HG03280 (cell line): Measurements from ENCODE around the gene LDLRAD4.

Source experiments
- ATAC-seq: cut with Tn5 transposase; IDR thresholded peaks from one replicate; pipeline ENCODE4 v1.9.1; 2021; ENCODE audit warnings: mild to moderate bottlenecking, moderate library complexity; ENCODE audit not compliant: unreplicated experiment

Gene LDLRAD4

GRCh38 chr18:13366962-13367892 lies 148.7 kb downstream of the LDLRAD4 start:
- no peak for ATAC-seq

GRCh38 chr18:13368080-13368813 lies 149.7 kb downstream of the LDLRAD4 start:
- no peak for ATAC-seq

GRCh38 chr18:13369353-13369752 lies 150.8 kb downstream of the LDLRAD4 start:
- no peak for ATAC-seq

- ATAC-seq: no peak
Observed at GRCh38 chr18:13369756-13370510, 151.4 kb downstream of the LDLRAD4 start.

GRCh38 chr18:13370995-13371625 lies 152.6 kb downstream of the LDLRAD4 start:
- ATAC-seq: no peak

GRCh38 chr18:13371689-13372418 lies 153.3 kb downstream of the LDLRAD4 start:
- no peak for ATAC-seq

GRCh38 chr18:13372531-13372951 lies 154.0 kb downstream of the LDLRAD4 start:
- no peak for ATAC-seq

GRCh38 chr18:13374096-13374467 lies 155.5 kb downstream of the LDLRAD4 start:
- ATAC-seq: no peak

GRCh38 chr18:13374468-13375301 lies 156.1 kb downstream of the LDLRAD4 start:
- no peak for ATAC-seq

- ATAC-seq: peak; percentile 72
Observed at GRCh38 chr18:13375302-13376255, 157.0 kb downstream of the LDLRAD4 start.

- no peak for ATAC-seq
Observed at GRCh38 chr18:13376298-13376840, 157.8 kb downstream of the LDLRAD4 start.

GRCh38 chr18:13376841-13377351 lies 158.3 kb downstream of the LDLRAD4 start:
- no peak for ATAC-seq

- ATAC-seq: no peak
Observed at GRCh38 chr18:13377496-13377895, 158.9 kb downstream of the LDLRAD4 start.

- no peak for ATAC-seq
Observed at GRCh38 chr18:13378150-13378549, 159.6 kb downstream of the LDLRAD4 start.

- no peak for ATAC-seq
Observed at GRCh38 chr18:13379062-13379865, 160.7 kb downstream of the LDLRAD4 start.

GRCh38 chr18:13379930-13380690 lies 161.6 kb downstream of the LDLRAD4 start:
- ATAC-seq: no peak
